Fibroblast of lung (primary cell): ENCODE results near the gene USP33. TPM values are rescaled to one million over a fixed set of nuclear protein-coding genes. Genes with fewer than 3 reads are reported as not detected.
"Not testable (repeated sequence)": the region's sequence is repeated elsewhere in the genome, so short reads cannot be mapped to it uniquely, and the experiment has no call there.

Experiments
- DNase-seq, 2 donors: peaks; one replicate each; pipeline versions ENCODE4 v3.0.0 to v3.0.0-alpha.2; 2010; ENCODE audit warnings: low read depth in 2 of 2
- H2AFZ ChIP-seq: 2 replicates; pipeline ENCODE4 v1.5.1; 2012; ENCODE audit warnings: low read length, control low read depth, inconsistent platforms
- H3K27ac ChIP-seq: 2 replicates; pipeline ENCODE4 v1.5.1; 2011; ENCODE audit warnings: low read length, control low read depth; ENCODE audit not compliant: insufficient read depth
- H3K27me3 ChIP-seq: 2 replicates; pipeline ENCODE4 v1.5.1; 2011; ENCODE audit warnings: mild to moderate bottlenecking, low read length; ENCODE audit not compliant: control insufficient read depth, insufficient read depth
- H3K36me3 ChIP-seq: 2 replicates; pipeline ENCODE4 v1.5.1; 2011; ENCODE audit warnings: low read length; ENCODE audit not compliant: control insufficient read depth, insufficient read depth
- H3K4me1 ChIP-seq: 2 replicates; pipeline ENCODE4 v1.5.1; 2011; ENCODE audit warnings: low read length; ENCODE audit not compliant: control insufficient read depth, insufficient read depth; ENCODE audit errors: extremely low read depth
- H3K4me2 ChIP-seq: 2 replicates; pipeline ENCODE4 v1.5.1; 2011; ENCODE audit warnings: low read length, control low read depth; ENCODE audit not compliant: insufficient read depth; ENCODE audit errors: extremely low read depth
- H3K4me3 ChIP-seq, 4 experiments: fragments of 200-600 bp in 1 of 4; sonication (generic) in 1 of 4; replicated peaks in 1 of 4; 2 replicates each; pipeline ENCODE4 v1.5.1; 2011 to 2016; ENCODE audit warnings: low read length in 4 of 4, low read depth in 3 of 4, mild to moderate bottlenecking in 3 of 4, control low read depth in 2 of 4, inconsistent platforms in 1 of 4, mixed read lengths in 1 of 4; ENCODE audit not compliant: insufficient read depth in 1 of 4; ENCODE audit errors: control extremely low read depth in 1 of 4
- H3K79me2 ChIP-seq: 2 replicates; pipeline ENCODE4 v1.5.1; 2012; ENCODE audit warnings: mild to moderate bottlenecking, low read length, inconsistent platforms; ENCODE audit not compliant: control insufficient read depth, insufficient read depth
- H3K9ac ChIP-seq: 2 replicates; pipeline ENCODE4 v1.5.1; 2011; ENCODE audit warnings: mild to moderate bottlenecking, low read length, control low read depth; ENCODE audit not compliant: insufficient read depth
- H3K9me3 ChIP-seq: 2 replicates; pipeline ENCODE4 v1.5.1; 2012; ENCODE audit warnings: low read depth, low read length; ENCODE audit not compliant: control insufficient read depth, insufficient read depth
- H4K20me1 ChIP-seq: 2 replicates; pipeline ENCODE4 v1.5.1; 2011; ENCODE audit warnings: low read length; ENCODE audit not compliant: control insufficient read depth, insufficient read depth; ENCODE audit errors: extremely low read depth
- CTCF ChIP-seq, 2 donors: IDR thresholded peaks in 1 of 2; conservative IDR thresholded peaks in 1 of 2; 1 replicate in 1 of 2; 2 replicates in 1 of 2; pipeline ENCODE4 v1.5.1; 2011 to 2012; ENCODE audit warnings: low read length in 2 of 2, control low read depth in 1 of 2, inconsistent platforms in 1 of 2, low read depth in 1 of 2, mild to moderate bottlenecking in 1 of 2
- EZH2 ChIP-seq: IDR thresholded peaks from 2 replicates; pipeline ENCODE4 v1.5.1; 2012; ENCODE audit warnings: low read length, control low read depth, mild to moderate bottlenecking; ENCODE audit errors: missing control alignments
- polyA plus RNA-seq, 2 donors: library from polyadenylated mRNA; depleted of rRNA in 1 of 2; stranded (reverse) in 1 of 2; unstranded in 1 of 2; fragments of >200 nt; gene quantifications; 2 replicates each; pipeline ENCODE4 v1.2.1, GENCODE V29; 2011 to 2012; ENCODE audit warnings: missing spikeins in 1 of 2
- total RNA-seq: library from RNA; depleted of rRNA; stranded (reverse); fragments of >200 nt; gene quantifications from 2 replicates; pipeline ENCODE4 v1.2.1, GENCODE V29; 2014

USP33 gene
- total and polyA plus RNA-seq, 2 donors (not counting 1 experiment from before 2014, with no cell fraction given): 63.7 to 126 TPM

GRCh38 chr1:77682460-77683159 lies 77.0 kb downstream of the USP33 start, which contains the start of gene ZZZ3:
Gene ZZZ3, minus strand, starts transcription at chr1:77682658. Its CDS starts 49,304 bp downstream, at chr1:77633354.
- H3K27me3 ChIP-seq: no peaks in the 10 kb centered on the region
- H4K20me1 ChIP-seq: no peaks in the 10 kb centered on the region
- peak within 1 kb of the TSS; percentile 80 to 99 (median 96) for H3K4me3 ChIP-seq
- H3K27ac ChIP-seq: peak within 1 kb of the TSS; percentile 98
- no peaks in the 10 kb centered on the region for H3K36me3 ChIP-seq
- no peak for TF ChIP-seq CTCF (conservative IDR thresholded peaks at IDR 0.05 in 1 of 2, IDR thresholded peaks at IDR 0.05 in 1 of 2; ENCODE audit: low read depth in 1 of 2, low read length in 2 of 2)
- peak within 1 kb of the TSS; percentile 94 for H3K4me2 ChIP-seq
- peak; percentile 88 to 97 for DNase-seq
- peak within 1 kb of the TSS; percentile 90 for H3K9ac ChIP-seq
- no peaks in the 10 kb centered on the region for H3K9me3 ChIP-seq
- H2AFZ ChIP-seq: peak within 1 kb of the TSS; percentile 98
- H3K4me1 ChIP-seq: peaks cover 5% of the 10 kb centered on the region
- H3K79me2 ChIP-seq: peaks cover 48% of the 10 kb centered on the region

GRCh38 chr1:77680173-77680572 lies 79.5 kb downstream of the USP33 start:
- peaks cover 5% of the 10 kb centered on the region for H3K4me1 ChIP-seq
- no peak overlapping the region for H2AFZ ChIP-seq
- no peak overlapping the region for H3K27ac ChIP-seq
- no peak for TF ChIP-seq EZH2
- no peak for TF ChIP-seq CTCF (conservative IDR thresholded peaks at IDR 0.05 in 1 of 2, IDR thresholded peaks at IDR 0.05 in 1 of 2; ENCODE audit: low read depth in 1 of 2, low read length in 2 of 2)
- H4K20me1 ChIP-seq: no peaks in the 10 kb centered on the region
- H3K4me3 ChIP-seq: peak overlapping the region in 2 of 4 experiments; percentile 1 to 19
- no peaks in the 10 kb centered on the region for H3K27me3 ChIP-seq
- peak overlapping the region; percentile 16 for H3K4me2 ChIP-seq
- H3K79me2 ChIP-seq: peaks cover 71% of the 10 kb centered on the region
- no peaks in the 10 kb centered on the region for H3K9me3 ChIP-seq
- DNase-seq: no peak
- no peaks in the 10 kb centered on the region for H3K36me3 ChIP-seq
- H3K9ac ChIP-seq: no peak overlapping the region

GRCh38 chr1:77678660-77679610 lies 80.7 kb downstream of the USP33 start:
- no peak for DNase-seq
- H4K20me1 ChIP-seq: no peaks in the 10 kb centered on the region

GRCh38 chr1:77674807-77675206 lies 84.8 kb downstream of the USP33 start:
- Histone ChIP-seq H3K79me2 (peaks cover 97% of the 10 kb centered on the region), H3K4me1 (peaks cover 10% of the 10 kb centered on the region)
- not testable (repeated sequence) for H3K27ac ChIP-seq, H3K4me3 ChIP-seq, H3K27me3 ChIP-seq, H3K9me3 ChIP-seq, H3K9ac ChIP-seq, H4K20me1 ChIP-seq, DNase-seq, H3K4me2 ChIP-seq, H2AFZ ChIP-seq, H3K36me3 ChIP-seq

More at GRCh38 chr1:77678660-77679610, 80.7 kb downstream of the USP33 start:
- Histone ChIP-seq H3K4me1 (peaks cover 6% of the 10 kb centered on the region), H3K27me3 (no peaks in the 10 kb centered on the region), H3K79me2 (peaks cover 82% of the 10 kb centered on the region), H3K36me3 (no peaks in the 10 kb centered on the region), H3K9ac (no peak overlapping the region), H3K27ac (no peak overlapping the region), H3K4me3 (no peak overlapping the region), H3K4me2 (no peak overlapping the region), H2AFZ (no peak overlapping the region), H3K9me3 (no peaks in the 10 kb centered on the region)
- no peak for TF ChIP-seq EZH2
- TF ChIP-seq CTCF (conservative IDR thresholded peaks at IDR 0.05 in 1 of 2, IDR thresholded peaks at IDR 0.05 in 1 of 2; ENCODE audit: low read depth in 1 of 2, low read length in 2 of 2): no peak
